ENCODE measurements around the gene KRT33A. TPM values are rescaled to one million over a fixed set of nuclear protein-coding genes. Genes with fewer than 3 reads are reported as not detected.

Gene KRT33A
- total RNA-seq, 1 experiment from 2014 or later = not detected

- intact Hi-C loops (cut with micrococcal nuclease; ENCODE audit: unreplicated experiment) = no loop called here
- H3K27ac Mint-ChIP-seq (ENCODE audit: unreplicated experiment) = no peak overlapping the region
- H3K36me3 Mint-ChIP-seq (ENCODE audit: insufficient read depth, unreplicated experiment) = no peaks in the 10 kb centered on the region
- no TSS peak for BruUV-seq (replicated peaks)
- CTCF ChIA-PET = no interaction called here
- H3K27me3 Mint-ChIP-seq (ENCODE audit: unreplicated experiment) = no peaks in the 10 kb centered on the region
- no peak for DNase-seq
- TF ChIP-seq CTCF (IDR thresholded peaks at IDR 0.05; ENCODE audit: unreplicated experiment) = no peak
- H3K4me1 Mint-ChIP-seq (ENCODE audit: low read depth, unreplicated experiment) = peaks cover 32% of the 10 kb centered on the region
- H3K4me3 Mint-ChIP-seq (ENCODE audit: low read depth, unreplicated experiment) = no peak overlapping the region
- H3K9me3 Mint-ChIP-seq (ENCODE audit: low read depth, unreplicated experiment) = no peaks in the 10 kb centered on the region
Measured at GRCh38 chr17:41394254-41394996, 43.8 kb upstream of the KRT33A start.

GRCh38 chr17:41393826-41394225 lies 43.2 kb upstream of the KRT33A start:
- Mint-ChIP-seq H3K4me3 (ENCODE audit: low read depth, unreplicated experiment) (no peak overlapping the region), H3K9me3 (ENCODE audit: low read depth, unreplicated experiment) (no peaks in the 10 kb centered on the region), H3K36me3 (ENCODE audit: insufficient read depth, unreplicated experiment) (no peaks in the 10 kb centered on the region), H3K4me1 (ENCODE audit: low read depth, unreplicated experiment) (peaks cover 26% of the 10 kb centered on the region), H3K27ac (ENCODE audit: unreplicated experiment) (no peak overlapping the region), H3K27me3 (ENCODE audit: unreplicated experiment) (no peaks in the 10 kb centered on the region)
- CTCF ChIA-PET = interaction anchor here (1.2 kb wide), 1 partner anchor 11 kb away, joined by 6 read pairs; no protein-coding TSS in a partner anchor
- TF ChIP-seq CTCF (IDR thresholded peaks at IDR 0.05; ENCODE audit: unreplicated experiment) = no peak
- intact Hi-C loops (cut with micrococcal nuclease; ENCODE audit: unreplicated experiment) = no loop called here
- no peak for DNase-seq
- no TSS peak for BruUV-seq (replicated peaks)

- TF ChIP-seq CTCF (IDR thresholded peaks at IDR 0.05; ENCODE audit: unreplicated experiment) = no peak
- CTCF ChIA-PET = interaction anchor here (1.2 kb wide), 1 partner anchor 11 kb away, joined by 6 read pairs; no protein-coding TSS in a partner anchor
- no TSS peak for BruUV-seq (replicated peaks)
- Mint-ChIP-seq H3K27me3 (ENCODE audit: unreplicated experiment) (no peaks in the 10 kb centered on the region), H3K36me3 (ENCODE audit: insufficient read depth, unreplicated experiment) (no peaks in the 10 kb centered on the region), H3K4me1 (ENCODE audit: low read depth, unreplicated experiment) (peaks cover 26% of the 10 kb centered on the region), H3K9me3 (ENCODE audit: low read depth, unreplicated experiment) (no peaks in the 10 kb centered on the region), H3K4me3 (ENCODE audit: low read depth, unreplicated experiment) (no peak overlapping the region), H3K27ac (ENCODE audit: unreplicated experiment) (no peak overlapping the region)
- DNase-seq = no peak
- intact Hi-C loops (cut with micrococcal nuclease; ENCODE audit: unreplicated experiment) = no loop called here
Measured at GRCh38 chr17:41393294-41393693, 42.7 kb upstream of the KRT33A start.

GRCh38 chr17:41392278-41392677 lies 41.6 kb upstream of the KRT33A start:
- no peaks in the 10 kb centered on the region for H3K9me3 Mint-ChIP-seq (ENCODE audit: low read depth, unreplicated experiment)
- TF ChIP-seq CTCF (IDR thresholded peaks at IDR 0.05; ENCODE audit: unreplicated experiment) = no peak
- H3K27ac Mint-ChIP-seq (ENCODE audit: unreplicated experiment) = no peak overlapping the region
- BruUV-seq (replicated peaks) = no TSS peak
- intact Hi-C loops (cut with micrococcal nuclease; ENCODE audit: unreplicated experiment) = no loop called here
- no peak for DNase-seq
- H3K4me1 Mint-ChIP-seq (ENCODE audit: low read depth, unreplicated experiment) = peaks cover 26% of the 10 kb centered on the region
- CTCF ChIA-PET = no interaction called here
- H3K36me3 Mint-ChIP-seq (ENCODE audit: insufficient read depth, unreplicated experiment) = no peaks in the 10 kb centered on the region
- no peaks in the 10 kb centered on the region for H3K27me3 Mint-ChIP-seq (ENCODE audit: unreplicated experiment)
- H3K4me3 Mint-ChIP-seq (ENCODE audit: low read depth, unreplicated experiment) = no peak overlapping the region

All from Calu3 (cell line).